Stimulated activated naive CD8-positive, alpha-beta T cell treated with anti-CD3 and anti-CD28 coated beads, Interleukin-15, Interleukin-2, amounts not matched to agents 100 U/mL and 50 U/mL, for 24 hours (primary cell): Measurements from ENCODE around the gene BMPR2.
A peak's percentile ranks its signal among the peaks of the same experiment; 100 is the strongest.

Source experiments
- ATAC-seq: fragments of 150-1000 bp; cut with Tn5 transposase; one replicate; pipeline ENCODE4 v1.10.0; 2021
- DNase-seq: peaks from one replicate; pipeline ENCODE4 v3.0.0; 2021

BMPR2 gene

DNA sequence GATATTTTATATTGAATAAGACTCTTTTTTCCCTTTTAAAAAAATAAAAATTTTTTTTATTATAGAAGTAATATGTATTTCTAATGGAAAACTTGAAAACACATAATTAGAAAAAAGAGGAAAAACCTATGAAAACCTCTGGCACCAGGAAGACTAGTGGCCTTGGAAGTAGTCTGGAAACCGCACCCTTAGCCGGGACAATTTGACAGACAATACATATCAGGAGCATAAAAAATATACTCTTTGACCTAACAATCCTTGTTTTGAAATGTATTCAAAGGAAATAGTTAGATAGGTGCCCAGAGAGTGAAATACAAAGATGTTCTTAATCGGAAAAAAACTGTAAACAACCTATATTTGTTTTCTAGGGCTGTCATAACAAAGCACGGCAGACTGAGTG lies 223.8 kb downstream of the BMPR2 start:
- DNase-seq (no peak), ATAC-seq (no peak)

DNA sequence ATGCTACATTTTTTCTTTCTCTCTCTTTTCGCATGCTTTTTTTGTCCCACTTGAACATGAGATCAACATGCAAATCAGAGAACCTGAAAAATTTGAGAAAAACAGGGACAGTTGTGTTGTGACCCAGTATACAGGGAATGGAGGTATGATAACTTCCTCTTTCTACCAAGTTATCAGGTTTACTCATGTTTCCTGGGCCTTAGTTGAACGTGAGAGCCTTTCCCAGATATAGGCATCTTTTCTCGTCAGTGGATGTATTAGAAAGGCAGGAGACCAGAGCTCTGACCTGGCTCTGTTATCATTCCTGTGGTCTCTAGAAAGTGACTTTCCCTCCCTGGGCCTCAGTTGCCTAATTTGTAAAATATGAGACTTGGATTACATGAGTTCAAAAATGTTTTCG lies 228.6 kb downstream of the BMPR2 start:
- no peak for DNase-seq
- ATAC-seq, result no peak

DNA sequence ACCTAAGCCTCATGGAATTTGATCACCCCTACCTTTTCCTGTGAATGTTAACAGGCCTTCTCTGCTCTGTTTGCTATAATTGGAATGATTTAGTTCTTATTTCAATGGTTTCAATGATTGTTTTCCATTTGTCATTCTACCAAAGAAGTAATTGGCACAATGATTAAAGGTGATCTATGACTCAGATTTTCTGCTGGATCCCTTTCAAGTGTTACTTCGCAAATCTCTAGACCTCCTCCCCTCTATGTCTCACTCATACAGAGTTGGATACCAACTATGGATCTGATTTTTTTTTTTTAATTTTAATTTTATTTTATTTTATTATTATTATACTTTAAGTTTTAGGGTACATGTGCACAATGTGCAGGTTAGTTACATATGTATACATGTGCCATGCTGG lies 229.0 kb downstream of the BMPR2 start:
- no peak for DNase-seq
- peak; percentile 61 for ATAC-seq

DNA sequence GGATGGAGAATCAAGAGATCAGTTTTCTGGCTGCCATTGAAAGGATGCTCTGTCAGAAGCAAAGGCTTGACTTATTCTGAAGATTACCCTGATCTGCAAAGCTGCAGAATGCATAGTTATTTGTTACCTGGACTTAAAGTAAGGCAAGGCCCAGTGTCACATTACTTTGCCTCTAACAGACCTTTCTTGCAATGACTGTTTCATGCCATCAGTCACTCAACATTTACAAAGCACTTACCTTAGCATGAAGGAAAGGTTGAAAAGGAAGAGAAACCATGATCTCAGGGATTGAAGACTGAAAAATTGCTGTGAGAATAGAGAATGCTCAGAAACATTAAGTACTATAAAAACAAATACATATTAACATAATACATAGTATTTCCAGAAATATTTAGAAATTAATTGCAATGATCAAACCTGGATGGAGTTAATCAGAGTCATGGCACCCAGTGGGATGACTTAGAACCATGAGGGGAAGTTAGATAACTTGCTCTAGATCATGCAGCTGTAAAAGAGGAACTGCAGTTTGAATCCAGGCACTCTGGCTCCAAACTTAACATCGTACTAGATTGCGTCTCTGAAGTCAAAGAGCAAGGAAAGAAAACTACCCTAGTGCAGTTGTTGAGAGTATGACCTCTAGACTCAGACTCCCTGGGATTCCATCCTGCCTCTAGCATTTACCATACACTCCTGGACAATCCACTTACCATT lies 232.2 kb downstream of the BMPR2 start:
- no peak for DNase-seq
- ATAC-seq, result no peak

DNA sequence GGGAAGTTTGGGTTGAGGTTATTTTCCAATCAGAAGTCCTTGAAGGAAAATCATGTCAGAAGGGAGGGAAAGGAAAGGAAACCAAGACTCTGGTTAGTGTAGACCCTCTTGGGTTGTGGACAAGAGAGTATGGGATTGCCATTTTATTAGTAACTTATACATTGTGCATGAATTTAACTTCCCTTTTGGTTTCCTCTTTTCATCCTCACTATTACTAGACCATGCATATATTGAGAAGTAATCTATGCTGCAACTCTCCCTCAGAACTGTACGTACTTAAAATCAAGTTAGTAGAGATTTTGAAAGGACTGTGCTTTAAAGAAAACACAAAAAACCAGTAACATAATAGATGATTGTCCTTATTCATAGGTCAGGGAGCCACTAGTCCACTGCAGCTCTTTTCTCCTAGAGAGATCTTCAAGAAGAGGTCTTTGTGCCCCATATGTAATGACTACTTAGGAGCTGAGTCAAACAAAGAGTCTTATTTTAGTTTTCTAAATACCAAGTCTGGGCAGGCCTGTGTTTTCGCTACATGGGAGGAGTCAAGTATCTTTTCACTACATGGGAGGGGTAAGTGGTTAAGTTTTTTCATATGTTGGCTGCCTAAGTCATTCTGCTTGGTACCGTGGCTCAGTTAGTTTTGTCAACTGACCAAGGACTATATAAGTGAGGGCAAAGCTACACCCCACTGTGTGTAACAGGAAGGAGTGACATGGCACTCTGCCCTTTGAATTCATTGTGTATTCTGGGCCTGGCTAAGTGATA lies 233.4 kb downstream of the BMPR2 start:
- DNase-seq (no peak), ATAC-seq (peak; percentile 86)

DNA sequence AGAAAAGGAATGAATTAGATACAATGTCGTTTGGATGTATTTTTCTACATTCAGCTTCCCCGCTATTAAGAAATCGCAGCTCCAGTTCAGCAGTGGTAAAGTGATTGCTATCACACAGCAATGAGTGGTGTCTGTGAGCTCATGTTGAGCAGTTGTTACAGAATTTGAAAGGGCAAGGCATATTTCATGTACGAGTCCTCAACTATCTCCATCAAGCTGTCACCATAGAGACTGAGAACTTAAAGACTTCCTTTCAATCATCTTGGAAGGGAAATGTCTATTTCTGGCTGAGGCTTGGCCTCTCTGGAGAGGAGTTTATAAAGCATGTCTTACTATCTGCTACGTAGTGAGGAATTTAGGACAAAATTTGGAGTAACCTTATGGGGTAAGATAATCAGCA lies 234.3 kb downstream of the BMPR2 start:
- ATAC-seq (no peak), DNase-seq (no peak)

DNA sequence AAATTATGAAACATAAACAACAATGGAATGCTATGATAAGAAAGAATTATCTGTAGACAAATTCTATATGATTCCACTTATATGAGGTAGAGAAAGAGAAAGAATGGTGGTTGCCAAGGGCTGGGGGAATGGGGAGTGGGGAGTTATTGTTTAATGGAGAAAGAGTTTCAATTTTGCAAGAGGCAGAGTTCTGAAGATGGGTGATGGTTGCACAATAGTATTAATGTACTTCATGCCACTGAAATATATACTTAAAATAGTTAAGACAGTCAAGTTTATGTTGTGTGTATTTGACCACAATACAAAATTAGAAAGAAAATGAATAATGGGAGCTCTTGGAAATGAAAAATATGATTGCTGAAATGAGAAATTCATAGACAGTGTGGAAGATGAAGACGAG lies 236.0 kb downstream of the BMPR2 start:
- no peak for ATAC-seq
- DNase-seq, result no peak

DNA sequence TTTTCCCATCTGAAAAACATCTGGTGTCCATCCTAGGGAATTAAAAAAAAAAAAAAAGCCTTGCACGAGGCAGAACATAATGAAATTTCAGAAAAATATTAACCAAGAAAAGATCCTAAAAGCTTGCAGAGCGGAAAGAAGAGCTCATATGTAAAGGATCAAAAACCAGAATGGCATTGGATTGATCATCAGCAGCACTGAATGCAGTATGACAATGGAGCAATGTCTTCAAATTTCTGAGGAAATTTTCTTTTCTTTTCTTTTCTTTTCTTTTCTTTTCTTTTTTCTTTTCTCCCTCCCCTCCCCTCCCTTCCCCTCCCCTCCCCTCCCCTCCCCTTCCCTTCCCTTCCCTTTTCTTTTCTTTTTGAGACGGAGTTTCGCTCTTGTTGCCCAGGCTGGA lies 237.4 kb downstream of the BMPR2 start:
- no peak for DNase-seq
- ATAC-seq, result no peak
